Measurements from ENCODE around the gene KNTC1.
"Not testable (repeated sequence)": the region's sequence is repeated elsewhere in the genome, so short reads cannot be mapped to it uniquely, and the experiment has no call there.

The KNTC1 gene

DNA sequence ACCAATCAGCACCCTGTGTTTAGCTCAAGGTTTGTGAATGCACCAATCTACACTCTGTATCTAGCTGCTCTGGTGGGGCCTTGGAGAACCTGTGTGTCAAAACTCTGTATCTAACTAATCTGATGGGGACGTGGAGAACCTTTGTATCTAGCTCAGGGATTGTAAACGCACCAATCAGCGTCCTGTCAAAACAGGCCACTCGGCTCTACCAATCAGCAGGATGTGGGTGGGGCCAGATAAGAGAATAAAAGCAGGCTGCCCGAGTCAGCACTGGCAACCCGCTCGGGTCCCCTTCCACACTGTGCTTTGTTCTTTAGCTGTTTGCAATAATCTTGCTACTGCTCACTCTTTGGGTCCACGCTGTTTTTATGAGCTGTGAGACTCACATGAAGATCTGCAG lies 65.5 kb downstream of the KNTC1 start:
- H3K9ac ChIP-seq (ENCODE audit: low read length in 2 of 2); H3K27me3 ChIP-seq (ENCODE audit: control insufficient read depth in 1 of 2, insufficient read depth in 2 of 2, low read length in 2 of 2); H3K4me3 ChIP-seq (ENCODE audit: low read length in 2 of 2); H3K27ac ChIP-seq (ENCODE audit: low read length); H3K4me1 ChIP-seq (ENCODE audit: control insufficient read depth, insufficient read depth, low read length); H3K36me3 ChIP-seq (ENCODE audit: control insufficient read depth in 2 of 2, insufficient read depth in 2 of 2, low read length in 2 of 2); H3K9me3 ChIP-seq (ENCODE audit: control insufficient read depth in 2 of 2, low read length in 2 of 2): not testable (repeated sequence)

DNA sequence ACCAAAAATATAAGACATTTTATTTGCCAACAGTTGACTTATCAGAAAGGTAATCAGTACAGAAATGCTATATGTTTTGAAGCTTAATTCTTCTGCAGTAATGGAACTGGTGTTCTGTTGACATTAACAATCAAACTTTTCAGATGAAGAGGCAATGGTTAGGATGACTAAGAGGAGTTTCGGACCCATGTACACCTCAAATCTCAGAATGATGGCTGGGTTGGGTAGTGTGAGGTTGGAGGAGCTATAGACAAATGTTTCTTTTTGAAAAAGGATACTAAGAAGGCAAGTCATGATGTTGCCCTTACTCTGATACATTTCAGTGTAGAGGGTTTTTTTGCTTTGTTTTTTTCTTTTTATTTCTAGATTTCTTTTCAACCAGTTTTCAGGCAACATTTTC lies 66.9 kb downstream of the KNTC1 start:
- Histone ChIP-seq H3K4me1 (ENCODE audit: control insufficient read depth, insufficient read depth, low read length) (no peaks in the 10 kb centered on the region), H3K4me3 (ENCODE audit: low read length in 2 of 2) (no peak overlapping the region), H3K27me3 (ENCODE audit: control insufficient read depth in 1 of 2, insufficient read depth in 2 of 2, low read length in 2 of 2) (no peaks in the 10 kb centered on the region), H3K9me3 (ENCODE audit: control insufficient read depth in 2 of 2, low read length in 2 of 2) (no peaks in the 10 kb centered on the region), H3K27ac (ENCODE audit: low read length) (no peak overlapping the region), H3K9ac (ENCODE audit: low read length in 2 of 2) (no peak overlapping the region), H3K36me3 (ENCODE audit: control insufficient read depth in 2 of 2, insufficient read depth in 2 of 2, low read length in 2 of 2) (peaks cover 0 to 3% of the 10 kb centered on the region in 2 donors)

DNA sequence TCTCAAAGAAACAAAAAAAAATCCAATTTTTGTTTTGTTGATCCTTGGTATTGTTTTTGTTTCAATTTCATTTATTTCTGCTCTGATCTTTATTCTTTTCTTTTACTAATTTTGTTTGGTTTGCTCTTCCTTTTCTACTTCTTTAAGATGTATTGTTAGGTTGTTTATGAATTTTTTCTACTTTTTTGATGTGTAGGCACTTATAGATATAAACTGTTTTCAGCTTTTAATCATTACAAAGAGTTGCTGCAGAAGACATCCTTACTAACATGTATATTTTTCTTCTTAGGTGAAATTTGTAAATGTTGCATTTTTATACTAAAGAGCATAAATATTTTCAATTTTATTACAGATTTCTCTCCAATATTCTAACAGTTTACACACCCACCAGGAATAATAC lies 69.8 kb downstream of the KNTC1 start:
- Histone ChIP-seq H3K27me3 (ENCODE audit: control insufficient read depth in 1 of 2, insufficient read depth in 2 of 2, low read length in 2 of 2) (no peaks in the 10 kb centered on the region), H3K4me1 (ENCODE audit: control insufficient read depth, insufficient read depth, low read length) (no peaks in the 10 kb centered on the region), H3K27ac (ENCODE audit: low read length) (no peak overlapping the region), H3K9ac (ENCODE audit: low read length in 2 of 2) (no peak overlapping the region), H3K36me3 (ENCODE audit: control insufficient read depth in 2 of 2, insufficient read depth in 2 of 2, low read length in 2 of 2) (no peaks in the 10 kb centered on the region), H3K9me3 (ENCODE audit: control insufficient read depth in 2 of 2, low read length in 2 of 2) (no peaks in the 10 kb centered on the region), H3K4me3 (ENCODE audit: low read length in 2 of 2) (no peak overlapping the region)

DNA sequence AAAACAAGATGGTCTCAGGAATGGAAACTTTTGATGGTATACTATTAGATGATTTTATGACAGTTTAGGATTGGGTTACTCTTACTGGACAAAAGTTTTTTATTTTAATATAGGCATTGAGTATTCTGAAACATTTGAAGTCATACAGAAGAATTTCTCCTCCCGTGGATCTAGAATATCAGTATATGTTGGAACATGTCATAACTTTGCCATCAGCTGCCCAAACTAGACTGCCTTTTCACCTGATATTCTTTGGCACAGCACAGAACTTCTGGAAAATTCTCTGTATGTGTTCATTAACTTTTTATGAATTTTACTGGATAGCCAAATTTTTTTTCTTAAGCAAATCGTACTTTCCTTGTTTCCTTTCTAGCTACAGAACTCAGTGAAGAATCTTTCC lies 75.4 kb downstream of the KNTC1 start:
- Histone ChIP-seq H3K36me3 (ENCODE audit: control insufficient read depth in 2 of 2, insufficient read depth in 2 of 2, low read length in 2 of 2) (no peaks in the 10 kb centered on the region), H3K27me3 (ENCODE audit: control insufficient read depth in 1 of 2, insufficient read depth in 2 of 2, low read length in 2 of 2) (no peaks in the 10 kb centered on the region), H3K4me3 (ENCODE audit: low read length in 2 of 2) (no peak overlapping the region), H3K9ac (ENCODE audit: low read length in 2 of 2) (no peak overlapping the region), H3K9me3 (ENCODE audit: control insufficient read depth in 2 of 2, low read length in 2 of 2) (no peaks in the 10 kb centered on the region), H3K4me1 (ENCODE audit: control insufficient read depth, insufficient read depth, low read length) (no peaks in the 10 kb centered on the region), H3K27ac (ENCODE audit: low read length) (no peak overlapping the region)

DNA sequence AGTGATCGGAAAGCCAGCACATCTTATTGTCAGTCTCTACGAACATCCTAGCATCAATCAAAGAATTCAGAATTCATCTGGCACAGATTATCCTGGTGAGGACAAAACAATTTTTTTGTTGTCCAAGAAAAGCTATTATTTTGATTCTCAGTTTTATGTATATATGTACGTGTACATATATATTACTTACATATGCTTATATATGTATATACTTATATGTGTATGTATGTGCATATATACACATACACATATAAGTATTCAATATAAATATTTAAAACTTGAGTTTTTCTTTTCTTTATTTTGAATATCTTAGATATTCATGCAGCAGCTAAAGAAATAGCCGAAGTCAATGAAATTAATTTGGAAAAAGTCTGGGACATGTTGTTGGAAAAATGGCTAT lies 77.9 kb downstream of the KNTC1 start:
- H3K4me3 ChIP-seq (ENCODE audit: low read length in 2 of 2): no peak overlapping the region
- H3K4me1 ChIP-seq (ENCODE audit: control insufficient read depth, insufficient read depth, low read length): no peaks in the 10 kb centered on the region
- H3K36me3 ChIP-seq (ENCODE audit: control insufficient read depth in 2 of 2, insufficient read depth in 2 of 2, low read length in 2 of 2): no peaks in the 10 kb centered on the region
- no peak overlapping the region for H3K9ac ChIP-seq (ENCODE audit: low read length in 2 of 2)
- H3K27ac ChIP-seq (ENCODE audit: low read length): no peak overlapping the region
- no peaks in the 10 kb centered on the region for H3K27me3 ChIP-seq (ENCODE audit: control insufficient read depth in 1 of 2, insufficient read depth in 2 of 2, low read length in 2 of 2)
- H3K9me3 ChIP-seq (ENCODE audit: control insufficient read depth in 2 of 2, low read length in 2 of 2): no peaks in the 10 kb centered on the region

DNA sequence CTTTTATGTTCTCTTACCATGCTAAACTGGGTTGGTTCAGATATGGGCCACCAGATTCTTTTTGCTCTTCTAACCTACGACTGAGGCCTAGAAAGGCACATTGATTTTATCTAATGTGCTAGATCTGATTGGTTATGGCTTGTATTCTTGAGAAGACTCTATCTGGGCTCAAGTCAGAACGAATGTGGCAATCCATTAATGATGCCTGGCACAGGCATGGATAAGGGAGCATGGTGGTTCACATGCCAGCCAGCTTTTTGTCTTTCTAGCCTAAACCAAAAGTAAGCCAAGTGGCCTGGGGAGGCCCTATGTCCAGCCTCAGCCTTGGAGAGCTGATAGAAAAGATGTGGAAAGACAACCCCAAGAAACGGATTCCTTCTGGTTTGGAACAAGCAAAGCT lies 82.7 kb downstream of the KNTC1 start:
- no peak overlapping the region for H3K9ac ChIP-seq (ENCODE audit: low read length in 2 of 2)
- no peaks in the 10 kb centered on the region for H3K4me1 ChIP-seq (ENCODE audit: control insufficient read depth, insufficient read depth, low read length)
- no peaks in the 10 kb centered on the region for H3K27me3 ChIP-seq (ENCODE audit: control insufficient read depth in 1 of 2, insufficient read depth in 2 of 2, low read length in 2 of 2)
- H3K36me3 ChIP-seq (ENCODE audit: control insufficient read depth in 2 of 2, insufficient read depth in 2 of 2, low read length in 2 of 2): peaks cover 0 to 6% of the 10 kb centered on the region in 2 donors
- no peaks in the 10 kb centered on the region for H3K9me3 ChIP-seq (ENCODE audit: control insufficient read depth in 2 of 2, low read length in 2 of 2)
- H3K4me3 ChIP-seq (ENCODE audit: low read length in 2 of 2): no peak overlapping the region
- no peak overlapping the region for H3K27ac ChIP-seq (ENCODE audit: low read length)

DNA sequence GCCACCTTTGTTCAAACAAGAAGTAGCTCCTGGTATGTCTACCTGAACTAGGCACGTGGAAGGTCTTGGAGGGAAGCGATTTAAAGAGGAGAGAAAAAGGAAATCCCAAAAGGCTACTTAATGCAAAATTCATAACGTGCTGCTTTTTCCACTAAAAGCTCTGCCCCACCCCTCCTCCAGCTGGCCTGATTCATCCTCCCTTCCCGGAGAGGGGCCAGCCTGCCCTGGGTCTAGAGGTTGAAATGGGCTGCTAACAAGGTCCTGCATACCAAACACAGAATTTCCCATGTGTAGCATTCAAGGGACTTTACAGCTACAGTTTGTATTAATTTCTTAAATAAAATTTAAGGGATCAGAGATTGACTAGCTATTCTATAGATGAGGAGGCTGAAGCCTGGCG lies 83.2 kb downstream of the KNTC1 start:
- Histone ChIP-seq H3K36me3 (ENCODE audit: control insufficient read depth in 2 of 2, insufficient read depth in 2 of 2, low read length in 2 of 2) (peaks cover 0 to 6% of the 10 kb centered on the region in 2 donors), H3K9me3 (ENCODE audit: control insufficient read depth in 2 of 2, low read length in 2 of 2) (no peaks in the 10 kb centered on the region), H3K4me3 (ENCODE audit: low read length in 2 of 2) (no peak overlapping the region), H3K27me3 (ENCODE audit: control insufficient read depth in 1 of 2, insufficient read depth in 2 of 2, low read length in 2 of 2) (no peaks in the 10 kb centered on the region), H3K4me1 (ENCODE audit: control insufficient read depth, insufficient read depth, low read length) (no peaks in the 10 kb centered on the region), H3K27ac (ENCODE audit: low read length) (no peak overlapping the region), H3K9ac (ENCODE audit: low read length in 2 of 2) (no peak overlapping the region)

DNA sequence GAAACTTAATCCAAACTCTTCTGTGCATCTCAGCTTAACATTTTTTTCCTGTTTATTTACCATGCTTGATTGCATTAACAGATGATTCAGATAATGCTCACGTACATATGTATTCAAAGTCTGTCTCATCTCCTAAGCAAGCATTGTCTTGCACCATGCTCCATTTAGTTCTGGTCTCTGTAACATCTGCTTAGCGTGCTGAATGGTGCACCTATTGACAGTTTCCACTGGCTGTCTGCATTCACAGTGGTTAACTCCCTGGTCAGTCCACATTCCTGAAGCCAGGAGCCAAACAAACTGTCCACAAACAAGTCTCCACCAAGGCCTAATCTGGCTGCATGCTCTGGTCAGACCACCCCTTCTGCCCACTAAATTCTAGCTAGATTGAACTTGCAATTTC lies 83.9 kb downstream of the KNTC1 start:
- Histone ChIP-seq H3K27me3 (ENCODE audit: control insufficient read depth in 1 of 2, insufficient read depth in 2 of 2, low read length in 2 of 2) (no peaks in the 10 kb centered on the region), H3K27ac (ENCODE audit: low read length) (no peak overlapping the region)

DNA sequence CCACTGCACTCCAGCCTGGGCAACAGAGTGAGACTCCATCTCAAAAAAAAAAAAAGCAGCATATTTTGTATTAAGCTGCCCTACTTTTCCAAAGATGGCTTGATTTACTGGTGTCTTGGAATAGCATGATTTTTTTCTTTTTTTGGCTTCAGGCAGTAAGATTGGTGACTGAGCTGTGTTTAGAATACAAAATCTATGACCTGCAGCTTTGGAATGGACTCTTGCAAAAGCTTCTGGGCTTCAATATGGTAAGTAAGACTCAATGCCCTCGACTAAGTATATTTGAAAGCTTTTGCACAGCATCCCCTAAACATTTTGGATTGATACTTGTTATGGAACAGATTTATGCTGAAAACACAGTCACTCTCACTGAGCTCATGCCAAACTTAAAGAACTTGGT lies 87.8 kb downstream of the KNTC1 start:
- Histone ChIP-seq H3K27ac (ENCODE audit: low read length) (no peak overlapping the region), H3K4me1 (ENCODE audit: control insufficient read depth, insufficient read depth, low read length) (no peaks in the 10 kb centered on the region), H3K36me3 (ENCODE audit: control insufficient read depth in 2 of 2, insufficient read depth in 2 of 2, low read length in 2 of 2) (peaks cover 0 to 6% of the 10 kb centered on the region in 2 donors), H3K27me3 (ENCODE audit: control insufficient read depth in 1 of 2, insufficient read depth in 2 of 2, low read length in 2 of 2) (no peaks in the 10 kb centered on the region), H3K9me3 (ENCODE audit: control insufficient read depth in 2 of 2, low read length in 2 of 2) (no peaks in the 10 kb centered on the region), H3K4me3 (ENCODE audit: low read length in 2 of 2) (no peak overlapping the region), H3K9ac (ENCODE audit: low read length in 2 of 2) (no peak overlapping the region)

More for the DNA sequence above, 83.9 kb downstream of the KNTC1 start:
- Histone ChIP-seq H3K36me3 (ENCODE audit: control insufficient read depth in 2 of 2, insufficient read depth in 2 of 2, low read length in 2 of 2) (peaks cover 0 to 6% of the 10 kb centered on the region in 2 donors), H3K9me3 (ENCODE audit: control insufficient read depth in 2 of 2, low read length in 2 of 2) (no peaks in the 10 kb centered on the region), H3K9ac (ENCODE audit: low read length in 2 of 2) (no peak overlapping the region), H3K4me3 (ENCODE audit: low read length in 2 of 2) (no peak overlapping the region), H3K4me1 (ENCODE audit: control insufficient read depth, insufficient read depth, low read length) (no peaks in the 10 kb centered on the region)

DNA sequence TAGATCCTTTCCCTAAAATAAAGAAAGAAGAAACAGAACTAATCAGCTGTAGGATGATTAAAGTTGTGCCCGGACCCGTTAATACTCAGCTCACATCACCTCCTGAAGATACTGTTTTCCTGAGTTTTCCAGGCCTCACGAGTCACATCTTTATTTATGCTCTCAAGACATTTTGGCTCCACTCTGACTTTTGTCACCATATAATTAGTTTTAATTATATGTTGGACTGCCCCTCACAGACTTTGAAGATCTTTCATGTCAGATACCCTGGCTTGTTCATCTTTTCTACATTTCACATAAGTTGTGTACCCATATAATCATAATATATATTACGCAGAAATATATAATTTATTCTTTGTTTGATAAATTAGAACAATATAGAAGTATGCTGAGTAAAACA lies 88.7 kb downstream of the KNTC1 start:
- H3K27ac ChIP-seq (ENCODE audit: low read length): no peak overlapping the region
- no peaks in the 10 kb centered on the region for H3K27me3 ChIP-seq (ENCODE audit: control insufficient read depth in 1 of 2, insufficient read depth in 2 of 2, low read length in 2 of 2)
- H3K36me3 ChIP-seq (ENCODE audit: control insufficient read depth in 2 of 2, insufficient read depth in 2 of 2, low read length in 2 of 2): peaks cover 3 to 10% of the 10 kb centered on the region in 2 donors
- no peaks in the 10 kb centered on the region for H3K4me1 ChIP-seq (ENCODE audit: control insufficient read depth, insufficient read depth, low read length)
- no peak overlapping the region for H3K9ac ChIP-seq (ENCODE audit: low read length in 2 of 2)
- no peaks in the 10 kb centered on the region for H3K9me3 ChIP-seq (ENCODE audit: control insufficient read depth in 2 of 2, low read length in 2 of 2)
- H3K4me3 ChIP-seq (ENCODE audit: low read length in 2 of 2): no peak overlapping the region

DNA sequence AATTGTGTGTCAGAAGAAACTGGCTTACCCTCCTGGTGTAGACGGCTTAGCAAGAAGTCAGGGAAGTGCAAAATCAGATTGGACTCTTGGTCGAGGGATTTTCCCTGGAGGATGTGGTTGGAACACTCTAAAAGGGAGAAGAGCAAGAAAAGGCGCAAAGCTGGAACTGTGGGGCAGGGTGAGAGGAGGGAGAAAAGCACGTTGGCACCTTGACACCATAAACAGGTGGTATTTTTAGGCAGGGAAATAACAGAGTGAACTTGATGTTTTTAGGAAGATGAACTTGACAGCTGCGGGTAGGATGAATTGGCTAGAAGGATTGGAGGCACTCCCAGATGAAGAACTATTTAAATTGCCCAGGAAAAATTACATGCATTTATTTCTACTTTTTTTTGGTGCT lies 108.4 kb downstream of the KNTC1 start:
- H3K36me3 ChIP-seq (ENCODE audit: control insufficient read depth in 2 of 2, insufficient read depth in 2 of 2, low read length in 2 of 2): peaks cover 0 to 2% of the 10 kb centered on the region in 2 donors
- H3K4me1 ChIP-seq (ENCODE audit: control insufficient read depth, insufficient read depth, low read length): no peaks in the 10 kb centered on the region
- H3K4me3 ChIP-seq (ENCODE audit: low read length in 2 of 2): no peak overlapping the region
- no peak overlapping the region for H3K27ac ChIP-seq (ENCODE audit: low read length)
- H3K27me3 ChIP-seq (ENCODE audit: control insufficient read depth in 1 of 2, insufficient read depth in 2 of 2, low read length in 2 of 2): no peaks in the 10 kb centered on the region
- no peak overlapping the region for H3K9ac ChIP-seq (ENCODE audit: low read length in 2 of 2)
- no peaks in the 10 kb centered on the region for H3K9me3 ChIP-seq (ENCODE audit: control insufficient read depth in 2 of 2, low read length in 2 of 2)
